Epithelial cell of esophagus (primary cell): ENCODE measurements around the gene SLC12A5.

Experiments
- DNase-seq: peaks from one replicate; pipeline ENCODE4 v3.0.0; 2010; ENCODE audit warnings: low read depth
- H3K4me3 ChIP-seq: 2 replicates; pipeline ENCODE4 v1.5.1; 2011; ENCODE audit warnings: mild to moderate bottlenecking, low read length, control low read depth
- CTCF ChIP-seq: IDR thresholded peaks from 2 replicates; pipeline ENCODE4 v1.5.1; 2011; ENCODE audit warnings: low read depth, mild to moderate bottlenecking, low read length, control low read depth, inconsistent platforms; ENCODE audit not compliant: insufficient read depth; ENCODE audit errors: missing control alignments

The SLC12A5 gene

GRCh38 chr20:46108435-46108841 is 79.4 kb downstream of the SLC12A5 start:
- DNase-seq = no peak
- H3K4me3 ChIP-seq = no peak overlapping the region
- TF ChIP-seq CTCF = no peak

- no peak for DNase-seq
- no peak for TF ChIP-seq CTCF
- H3K4me3 ChIP-seq = no peak overlapping the region
Measured at GRCh38 chr20:46108976-46109375, 80.0 kb downstream of the SLC12A5 start.
